ENCODE measurements around the gene SEC14L2. TPM values are rescaled to one million over a fixed set of nuclear protein-coding genes. Genes with fewer than 3 reads are reported as not detected.

Gene SEC14L2
- total RNA-seq (2014; rRNA removed; shearing (Covaris generic)): 1.7 and 4.2 TPM in 2 replicates

- H3K27me3 ChIP-seq (ENCODE audit: control insufficient read depth, insufficient read depth, low read length): peaks cover 20% of the 10 kb centered on the region
- H3K36me3 ChIP-seq (replicated peaks; ENCODE audit: control insufficient read depth, insufficient read depth, low read length): no peaks in the 10 kb centered on the region
- H3K4me3 ChIP-seq (ENCODE audit: insufficient read depth, low read depth, low read length): peak within 1 kb of the TSS; percentile 66
- DNase-seq: peak; percentile 92
Observed at GRCh38 chr22:30396871-30397655, at the start of gene SEC14L2. SEC14L2 (plus strand) TSS chr22:30397018; CDS start chr22:30397117, 99 bp downstream.

- no peaks in the 10 kb centered on the region for H3K27me3 ChIP-seq (ENCODE audit: control insufficient read depth, insufficient read depth, low read length)
- H3K36me3 ChIP-seq (replicated peaks; ENCODE audit: control insufficient read depth, insufficient read depth, low read length): peaks cover 47% of the 10 kb centered on the region
- no peak for DNase-seq
- H3K4me3 ChIP-seq (ENCODE audit: insufficient read depth, low read depth, low read length): no peak overlapping the region
Observed at GRCh38 chr22:30347255-30347892, 49.4 kb upstream of the SEC14L2 start.

DNA sequence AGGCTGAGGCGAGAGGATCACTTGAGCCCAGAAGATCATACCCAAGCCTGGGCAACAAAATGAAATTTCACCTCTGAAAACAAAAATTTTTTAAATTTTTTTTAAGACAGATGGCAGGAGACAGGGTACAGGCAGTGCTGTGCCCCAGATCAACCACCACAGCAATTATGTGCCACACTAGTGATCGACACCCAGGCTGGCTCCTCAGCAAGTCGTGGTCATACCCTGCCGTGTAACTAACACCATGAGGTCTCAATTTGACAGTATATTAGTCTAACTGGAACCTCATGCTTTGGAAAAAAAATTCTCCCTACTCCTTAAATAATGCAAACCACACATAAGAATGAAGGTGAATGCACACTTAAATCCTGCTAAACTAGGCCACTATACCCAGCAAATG lies 48.4 kb upstream of the SEC14L2 start:
- DNase-seq: no peak
- no peak overlapping the region for H3K4me3 ChIP-seq (ENCODE audit: insufficient read depth, low read depth, low read length)
- peaks cover 46% of the 10 kb centered on the region for H3K36me3 ChIP-seq (replicated peaks; ENCODE audit: control insufficient read depth, insufficient read depth, low read length)
- H3K27me3 ChIP-seq (ENCODE audit: control insufficient read depth, insufficient read depth, low read length): no peaks in the 10 kb centered on the region

DNA sequence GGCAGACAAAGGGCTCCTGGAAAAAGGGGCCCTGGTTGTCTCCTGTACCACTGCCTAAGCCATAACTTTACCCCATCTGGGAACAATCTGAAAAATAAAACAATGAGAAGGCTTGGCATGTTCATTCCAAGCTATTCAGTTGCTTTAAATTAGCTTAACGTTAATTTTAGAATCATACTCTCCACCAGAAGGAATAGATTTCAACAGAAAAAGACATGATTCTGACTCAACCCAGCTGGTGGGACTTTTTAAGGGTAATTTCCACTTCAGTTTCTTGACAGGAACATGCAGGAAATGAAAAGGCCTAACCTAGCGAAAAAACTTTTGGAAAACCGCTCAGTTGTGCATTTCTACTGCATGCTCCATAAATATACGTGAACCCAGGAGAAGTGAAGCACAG lies 48.0 kb upstream of the SEC14L2 start:
- H3K36me3 ChIP-seq (replicated peaks; ENCODE audit: control insufficient read depth, insufficient read depth, low read length): peaks cover 43% of the 10 kb centered on the region
- H3K4me3 ChIP-seq (ENCODE audit: insufficient read depth, low read depth, low read length): no peak overlapping the region
- H3K27me3 ChIP-seq (ENCODE audit: control insufficient read depth, insufficient read depth, low read length): no peaks in the 10 kb centered on the region
- DNase-seq: no peak

- H3K4me3 ChIP-seq (ENCODE audit: insufficient read depth, low read depth, low read length): no peak overlapping the region
- no peaks in the 10 kb centered on the region for H3K27me3 ChIP-seq (ENCODE audit: control insufficient read depth, insufficient read depth, low read length)
- peaks cover 19% of the 10 kb centered on the region for H3K36me3 ChIP-seq (replicated peaks; ENCODE audit: control insufficient read depth, insufficient read depth, low read length)
- no peak for DNase-seq
Observed at GRCh38 chr22:30351226-30351625, 45.6 kb upstream of the SEC14L2 start.

DNA sequence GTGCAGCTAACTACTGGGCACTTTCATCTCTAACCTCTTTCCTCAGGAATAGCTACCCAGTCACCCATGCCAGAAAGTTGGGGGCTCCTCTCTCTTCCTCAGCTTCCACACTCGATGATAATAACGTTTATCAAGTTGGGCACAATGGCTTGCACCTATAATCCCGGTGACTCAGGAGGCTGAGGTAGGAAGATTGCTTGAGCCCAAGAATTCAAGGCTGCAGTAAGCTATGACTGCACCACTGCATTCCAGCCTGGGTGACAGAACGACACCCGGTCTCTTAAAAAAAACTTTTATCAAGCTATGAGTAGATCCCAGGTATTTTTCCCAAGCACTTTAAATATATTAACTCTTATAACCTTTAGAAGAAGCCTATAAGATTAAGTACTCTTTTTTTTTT lies 42.2 kb upstream of the SEC14L2 start:
- H3K36me3 ChIP-seq (replicated peaks; ENCODE audit: control insufficient read depth, insufficient read depth, low read length): peaks cover 14% of the 10 kb centered on the region
- no peaks in the 10 kb centered on the region for H3K27me3 ChIP-seq (ENCODE audit: control insufficient read depth, insufficient read depth, low read length)
- H3K4me3 ChIP-seq (ENCODE audit: insufficient read depth, low read depth, low read length): no peak overlapping the region

DNA sequence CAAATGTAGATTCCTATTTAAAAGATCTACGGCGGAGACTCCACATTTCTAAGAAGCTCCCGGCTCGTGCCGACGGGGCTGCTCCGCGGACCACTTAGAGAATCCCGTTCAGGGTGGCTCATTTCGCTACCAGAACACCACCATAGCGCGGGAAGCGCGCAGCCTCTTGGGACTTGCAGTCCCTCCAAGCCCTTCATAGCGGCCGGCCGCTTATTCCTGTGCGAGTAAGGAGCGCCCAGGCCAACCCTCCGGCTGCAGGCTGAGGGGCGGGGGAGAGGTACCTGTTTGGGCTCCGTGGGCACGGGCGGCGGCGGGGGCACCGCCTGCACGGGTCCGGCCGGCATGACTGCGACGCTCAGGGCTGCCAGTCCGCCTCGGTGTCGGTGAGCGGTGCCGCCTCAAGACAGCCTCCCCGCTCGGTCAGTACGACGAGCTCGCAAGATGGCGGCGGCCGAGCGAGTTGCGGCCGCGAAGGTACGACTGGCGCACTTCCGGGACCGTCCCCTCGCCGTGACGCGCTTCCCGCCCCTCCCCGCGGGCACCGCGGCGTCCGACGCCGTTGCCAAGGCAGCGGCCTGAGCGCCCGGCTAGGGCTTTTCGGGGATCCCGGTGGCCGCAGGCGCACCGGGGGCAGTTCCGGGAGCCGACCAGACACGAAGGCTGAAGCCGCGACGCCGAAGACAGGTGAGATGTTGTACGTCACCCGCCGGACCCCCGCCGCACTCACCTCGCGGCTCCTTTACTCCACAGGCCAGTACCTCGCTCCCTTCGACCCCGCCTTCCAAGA lies 40.2 kb upstream of the SEC14L2 start, which contains the start of the genes CCDC157 and SF3A1:
Gene CCDC157 (plus strand): TSS at position 559 of the 787 bp plus-strand sequence. CDS start 8,994 bp downstream, outside the sequence.
Gene SF3A1 (minus strand): TSS at position 446 of the 787 bp plus-strand sequence. CDS start 102 bp downstream, at position 344.
- no peaks in the 10 kb centered on the region for H3K27me3 ChIP-seq (ENCODE audit: control insufficient read depth, insufficient read depth, low read length)
- peak within 1 kb of the TSS; percentile 87 for H3K4me3 ChIP-seq (ENCODE audit: insufficient read depth, low read depth, low read length)
- DNase-seq: peak; percentile 98
- peaks cover 11% of the 10 kb centered on the region for H3K36me3 ChIP-seq (replicated peaks; ENCODE audit: control insufficient read depth, insufficient read depth, low read length)

More for the DNA sequence above, 42.2 kb upstream of the SEC14L2 start:
- DNase-seq: no peak

DNA sequence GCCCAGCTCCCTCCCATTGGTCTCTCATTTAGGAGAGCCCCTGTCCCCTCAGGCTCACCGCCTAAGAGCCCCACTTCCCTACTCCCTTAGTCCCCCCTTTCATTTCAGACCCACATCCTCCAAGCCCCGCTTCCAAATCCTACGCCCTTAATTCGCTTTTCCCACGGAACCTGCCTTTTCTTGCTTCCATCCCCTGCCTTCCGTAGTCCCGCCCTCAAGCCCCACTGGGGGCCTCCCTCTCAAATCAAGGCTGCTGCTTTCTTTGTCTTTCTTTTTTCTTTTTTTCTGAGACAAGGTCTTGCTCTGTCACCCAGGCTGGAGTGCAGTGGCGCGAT lies 39.6 kb upstream of the SEC14L2 start:
- DNase-seq: no peak
- peaks cover 9% of the 10 kb centered on the region for H3K36me3 ChIP-seq (replicated peaks; ENCODE audit: control insufficient read depth, insufficient read depth, low read length)
- H3K27me3 ChIP-seq (ENCODE audit: control insufficient read depth, insufficient read depth, low read length): no peaks in the 10 kb centered on the region
- H3K4me3 ChIP-seq (ENCODE audit: insufficient read depth, low read depth, low read length): peak overlapping the region; percentile 87

DNA sequence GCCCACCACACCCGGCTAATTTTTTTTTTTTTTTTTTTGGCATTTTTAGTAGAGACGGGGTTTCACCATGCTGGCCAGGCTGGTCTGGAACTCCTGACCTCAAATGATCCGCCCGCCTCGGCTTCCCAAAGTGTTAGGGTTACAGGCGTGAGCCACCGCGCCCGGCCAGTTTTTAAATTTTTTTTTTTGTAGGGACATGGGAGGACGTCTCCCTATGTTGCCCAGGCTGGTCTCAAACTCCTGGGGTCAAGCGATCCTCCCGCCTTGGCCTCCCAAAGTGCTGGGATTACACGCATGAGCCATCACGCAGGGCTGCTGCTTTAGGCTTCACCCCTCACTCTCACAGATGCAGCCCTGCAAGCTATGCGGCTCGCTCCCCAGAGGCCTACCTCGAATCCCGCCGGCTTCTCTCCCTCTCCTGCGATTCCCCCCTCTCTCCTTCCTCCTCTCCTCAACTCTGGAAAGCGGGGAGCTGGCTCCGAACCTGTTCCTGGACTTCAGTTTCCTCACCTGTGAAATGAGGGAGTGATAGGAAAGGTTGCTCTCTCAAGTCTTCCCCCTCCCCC lies 39.1 kb upstream of the SEC14L2 start:
- DNase-seq: peak; percentile 65
- Histone ChIP-seq H3K36me3 (replicated peaks; ENCODE audit: control insufficient read depth, insufficient read depth, low read length) (peaks cover 4% of the 10 kb centered on the region), H3K4me3 (ENCODE audit: insufficient read depth, low read depth, low read length) (peak overlapping the region; percentile 87), H3K27me3 (ENCODE audit: control insufficient read depth, insufficient read depth, low read length) (no peaks in the 10 kb centered on the region)

DNA sequence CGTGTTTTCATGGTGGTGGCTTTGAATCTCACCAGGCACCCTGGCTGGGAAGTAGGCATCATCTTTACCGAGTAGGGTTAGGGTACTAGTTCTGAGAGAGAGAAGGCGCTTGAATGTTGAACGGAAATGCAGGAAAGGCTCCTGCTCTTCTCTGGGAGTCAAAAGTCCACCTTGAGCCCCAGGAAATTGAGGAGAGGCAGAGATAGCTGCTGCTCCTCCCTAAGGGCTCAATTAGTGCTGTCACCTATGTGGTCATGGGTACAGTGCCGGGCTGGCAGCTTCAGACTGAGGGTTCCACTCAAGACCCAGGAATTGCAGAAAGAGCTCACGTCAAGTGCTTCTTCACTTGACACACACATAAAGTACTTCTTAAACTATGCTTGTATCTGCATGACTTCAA lies 38.3 kb upstream of the SEC14L2 start:
- Histone ChIP-seq H3K4me3 (ENCODE audit: insufficient read depth, low read depth, low read length) (no peak overlapping the region), H3K27me3 (ENCODE audit: control insufficient read depth, insufficient read depth, low read length) (no peaks in the 10 kb centered on the region), H3K36me3 (replicated peaks; ENCODE audit: control insufficient read depth, insufficient read depth, low read length) (no peaks in the 10 kb centered on the region; the same call in 1 of the 2 replicates)
- DNase-seq: no peak

GRCh38 chr22:30361916-30362650 lies 34.7 kb upstream of the SEC14L2 start:
- H3K4me3 ChIP-seq (ENCODE audit: insufficient read depth, low read depth, low read length): no peak overlapping the region
- DNase-seq: no peak

DNA sequence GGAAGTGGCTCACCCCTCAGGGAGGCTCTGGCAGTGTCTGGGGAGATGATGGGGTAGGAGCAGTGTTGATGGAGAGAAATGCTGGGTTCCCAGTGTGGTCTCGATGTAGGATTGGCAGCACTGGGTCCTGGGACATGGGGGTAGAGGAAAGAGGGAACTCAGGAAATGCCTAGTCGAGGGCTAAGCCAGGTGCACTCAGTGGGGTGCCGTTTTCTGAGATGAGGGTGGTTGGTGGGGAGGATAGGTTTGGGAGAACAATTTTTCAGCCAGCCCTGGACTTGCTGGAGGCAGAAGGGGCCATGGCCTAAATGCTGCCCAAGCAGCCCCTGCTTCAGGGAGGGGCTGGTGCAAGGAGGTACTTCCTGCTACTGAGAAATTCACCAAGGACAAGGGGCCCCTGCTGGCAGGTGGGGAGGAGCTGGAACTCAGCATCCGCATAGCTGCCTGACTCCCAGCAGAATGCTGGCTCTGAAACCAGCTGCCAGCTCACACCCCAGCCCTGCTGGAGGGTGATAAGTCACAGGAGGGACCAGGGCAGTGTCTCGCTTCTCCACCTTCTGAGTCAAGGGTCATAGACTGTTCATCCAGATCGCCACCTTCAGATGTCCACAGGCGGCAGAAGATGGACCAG lies 34.1 kb upstream of the SEC14L2 start:
- Histone ChIP-seq H3K27me3 (ENCODE audit: control insufficient read depth, insufficient read depth, low read length) (no peaks in the 10 kb centered on the region), H3K36me3 (replicated peaks; ENCODE audit: control insufficient read depth, insufficient read depth, low read length) (no peaks in the 10 kb centered on the region), H3K4me3 (ENCODE audit: insufficient read depth, low read depth, low read length) (no peak overlapping the region)
- DNase-seq: peak; percentile 84

More at GRCh38 chr22:30361916-30362650, 34.7 kb upstream of the SEC14L2 start:
- Histone ChIP-seq H3K27me3 (ENCODE audit: control insufficient read depth, insufficient read depth, low read length) (no peaks in the 10 kb centered on the region), H3K36me3 (replicated peaks; ENCODE audit: control insufficient read depth, insufficient read depth, low read length) (no peaks in the 10 kb centered on the region)

GRCh38 chr22:30365891-30366290 lies 30.9 kb upstream of the SEC14L2 start:
- Histone ChIP-seq H3K4me3 (ENCODE audit: insufficient read depth, low read depth, low read length) (no peak overlapping the region), H3K27me3 (ENCODE audit: control insufficient read depth, insufficient read depth, low read length) (no peaks in the 10 kb centered on the region), H3K36me3 (replicated peaks; ENCODE audit: control insufficient read depth, insufficient read depth, low read length) (no peaks in the 10 kb centered on the region)
- no peak for DNase-seq
